ENCODE measurements around the gene BEGAIN. TPM values are rescaled to one million over a fixed set of nuclear protein-coding genes. Genes with fewer than 3 reads are reported as not detected.

BEGAIN gene
- total RNA-seq, 4 donors from 2014 or later: 2.6 to 16.5 (median 4.4) TPM; not detected in 1

- Histone ChIP-seq H3K27ac (no peak overlapping the region), H3K36me3 (no peaks in the 10 kb centered on the region), H3K4me3 (no peak overlapping the region), H3K9me3 (no peaks in the 10 kb centered on the region), H3K27me3 (no peaks in the 10 kb centered on the region), H3K4me1 (no peaks in the 10 kb centered on the region)
- no peak for DNase-seq
- TF ChIP-seq CTCF (IDR thresholded peaks at IDR 0.05) (no peak), POLR2A (IDR thresholded peaks at IDR 0.05) (no peak)
- intact Hi-C loops (cut with DNase I; ENCODE audit: low total_unique reads): no loop called here
These were observed 91.3 kb downstream of the BEGAIN start for GRCh38 chr14:100495917-100496316.

GRCh38 chr14:100494645-100495044 is 92.6 kb downstream of the BEGAIN start:
- Histone ChIP-seq H3K27me3 (no peaks in the 10 kb centered on the region), H3K4me3 (no peak overlapping the region), H3K36me3 (no peaks in the 10 kb centered on the region), H3K4me1 (no peaks in the 10 kb centered on the region), H3K27ac (no peak overlapping the region), H3K9me3 (no peaks in the 10 kb centered on the region)
- DNase-seq: no peak
- intact Hi-C loops (cut with DNase I; ENCODE audit: low total_unique reads): no loop called here
- TF ChIP-seq CTCF (IDR thresholded peaks at IDR 0.05): no peak
- TF ChIP-seq POLR2A (IDR thresholded peaks at IDR 0.05): no peak

GRCh38 chr14:100490252-100490651 is 97.0 kb downstream of the BEGAIN start:
- H3K36me3 ChIP-seq: no peaks in the 10 kb centered on the region
- H3K27me3 ChIP-seq: no peaks in the 10 kb centered on the region
- H3K27ac ChIP-seq: no peak overlapping the region
- intact Hi-C loops (cut with DNase I; ENCODE audit: low total_unique reads): no loop called here
- no peaks in the 10 kb centered on the region for H3K9me3 ChIP-seq
- no peaks in the 10 kb centered on the region for H3K4me1 ChIP-seq
- no peak overlapping the region for H3K4me3 ChIP-seq
- no peak for TF ChIP-seq POLR2A (IDR thresholded peaks at IDR 0.05)
- TF ChIP-seq CTCF (IDR thresholded peaks at IDR 0.05): no peak
- no peak for DNase-seq

GRCh38 chr14:100488057-100488456 is 99.2 kb downstream of the BEGAIN start:
- Histone ChIP-seq H3K36me3 (no peaks in the 10 kb centered on the region), H3K9me3 (no peaks in the 10 kb centered on the region), H3K4me3 (no peak overlapping the region), H3K27me3 (no peaks in the 10 kb centered on the region), H3K4me1 (no peaks in the 10 kb centered on the region), H3K27ac (no peak overlapping the region)
- TF ChIP-seq POLR2A (IDR thresholded peaks at IDR 0.05) (no peak), CTCF (IDR thresholded peaks at IDR 0.05) (no peak)
- intact Hi-C loops (cut with DNase I; ENCODE audit: low total_unique reads): no loop called here
- no peak for DNase-seq

- no peaks in the 10 kb centered on the region for H3K9me3 ChIP-seq
- H3K36me3 ChIP-seq: no peaks in the 10 kb centered on the region
- TF ChIP-seq POLR2A (IDR thresholded peaks at IDR 0.05) (no peak), CTCF (IDR thresholded peaks at IDR 0.05) (no peak)
- DNase-seq: no peak
- H3K4me1 ChIP-seq: no peaks in the 10 kb centered on the region
- no peak overlapping the region for H3K27ac ChIP-seq
- no peaks in the 10 kb centered on the region for H3K27me3 ChIP-seq
- no peak overlapping the region for H3K4me3 ChIP-seq
- intact Hi-C loops (cut with DNase I; ENCODE audit: low total_unique reads): no loop called here
These were observed 99.9 kb downstream of the BEGAIN start for GRCh38 chr14:100487304-100487703.

Small RNA genes within 50 kb of the gene (small RNA-seq; reads per million reads assigned to genes)
- gene RN7SKP92: not detected

Other genes with a start within 250 kb of the BEGAIN start
- 10 to 100 TPM in 3 of 4 donors, 1 to 10 TPM in 1; 2.6 to 53.8 (median 14.5) TPM for gene WDR25, start 210.9 kb downstream of the BEGAIN start, total RNA-seq
- gene DLK1, start 139.5 kb upstream of the BEGAIN start, total RNA-seq: 10 to 100 TPM in 1 of 4 donors, 1 to 10 TPM in 1, not detected in 2; 2.2 to 41.1 TPM
- gene MEG3, start 238.7 kb upstream of the BEGAIN start, total RNA-seq: 100 to 1,000 TPM in 2 of 4 donors, 10 to 100 TPM in 2; 34.1 to 265 (median 119) TPM